Ishikawa (cell line): ENCODE results near the gene FGD5.

Experiments used
- EP300 ChIP-seq: IDR thresholded peaks from 2 replicates; pipeline ENCODE4 v1.6.1; 2012; ENCODE audit warnings: borderline replicate concordance
- FOXM1 ChIP-seq: IDR thresholded peaks from 2 replicates; pipeline ENCODE4 v1.6.1; 2012; ENCODE audit warnings: low read depth, borderline replicate concordance
- RAD21 ChIP-seq: IDR thresholded peaks from 2 replicates; pipeline ENCODE4 v1.6.1; 2012; ENCODE audit warnings: low read depth
- TAF1 ChIP-seq: IDR thresholded peaks from 2 replicates; pipeline ENCODE4 v1.6.1; 2012; ENCODE audit warnings: low read depth, mild to moderate bottlenecking
- TEAD4 ChIP-seq: IDR thresholded peaks from 2 replicates; pipeline ENCODE4 v1.6.1; 2012
- ZBTB7A ChIP-seq: IDR thresholded peaks from 2 replicates; pipeline ENCODE4 v1.6.1; 2012; ENCODE audit warnings: low read depth
- TF ChIP-seq, protein P1 (sequence below): IDR thresholded peaks from 2 replicates; pipeline ENCODE4 v1.6.1; 2012
- TF ChIP-seq, protein P2 (sequence below): IDR thresholded peaks from 2 replicates; pipeline ENCODE4 v1.6.1; 2012; ENCODE audit warnings: low read depth, mild to moderate bottlenecking

DNA sequence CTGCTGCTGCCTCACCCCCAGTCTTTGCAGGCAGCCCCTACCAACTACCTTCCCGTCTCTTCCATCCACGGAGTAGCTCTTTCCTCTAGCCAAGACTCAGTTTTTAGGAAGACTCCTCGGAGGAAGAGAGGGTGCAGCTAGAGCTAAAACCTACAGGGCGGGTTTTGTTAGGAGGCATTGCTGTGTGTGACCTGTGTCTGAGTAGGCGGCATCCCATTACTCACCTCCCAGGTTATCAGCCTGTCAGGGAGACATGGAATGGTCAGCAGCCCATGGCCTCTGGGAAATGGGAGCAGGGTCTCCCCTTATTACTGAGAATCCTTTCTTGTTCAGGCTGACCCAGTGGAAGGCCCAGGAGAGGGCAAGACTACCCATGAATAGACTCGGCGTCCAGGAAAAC is 43.8 kb upstream of the FGD5 start:
- TF ChIP-seq, protein P1, sequence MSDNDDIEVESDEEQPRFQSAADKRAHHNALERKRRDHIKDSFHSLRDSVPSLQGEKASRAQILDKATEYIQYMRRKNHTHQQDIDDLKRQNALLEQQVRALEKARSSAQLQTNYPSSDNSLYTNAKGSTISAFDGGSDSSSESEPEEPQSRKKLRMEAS, result no peak
- no peak for TF ChIP-seq TAF1
- TF ChIP-seq, protein P2, sequence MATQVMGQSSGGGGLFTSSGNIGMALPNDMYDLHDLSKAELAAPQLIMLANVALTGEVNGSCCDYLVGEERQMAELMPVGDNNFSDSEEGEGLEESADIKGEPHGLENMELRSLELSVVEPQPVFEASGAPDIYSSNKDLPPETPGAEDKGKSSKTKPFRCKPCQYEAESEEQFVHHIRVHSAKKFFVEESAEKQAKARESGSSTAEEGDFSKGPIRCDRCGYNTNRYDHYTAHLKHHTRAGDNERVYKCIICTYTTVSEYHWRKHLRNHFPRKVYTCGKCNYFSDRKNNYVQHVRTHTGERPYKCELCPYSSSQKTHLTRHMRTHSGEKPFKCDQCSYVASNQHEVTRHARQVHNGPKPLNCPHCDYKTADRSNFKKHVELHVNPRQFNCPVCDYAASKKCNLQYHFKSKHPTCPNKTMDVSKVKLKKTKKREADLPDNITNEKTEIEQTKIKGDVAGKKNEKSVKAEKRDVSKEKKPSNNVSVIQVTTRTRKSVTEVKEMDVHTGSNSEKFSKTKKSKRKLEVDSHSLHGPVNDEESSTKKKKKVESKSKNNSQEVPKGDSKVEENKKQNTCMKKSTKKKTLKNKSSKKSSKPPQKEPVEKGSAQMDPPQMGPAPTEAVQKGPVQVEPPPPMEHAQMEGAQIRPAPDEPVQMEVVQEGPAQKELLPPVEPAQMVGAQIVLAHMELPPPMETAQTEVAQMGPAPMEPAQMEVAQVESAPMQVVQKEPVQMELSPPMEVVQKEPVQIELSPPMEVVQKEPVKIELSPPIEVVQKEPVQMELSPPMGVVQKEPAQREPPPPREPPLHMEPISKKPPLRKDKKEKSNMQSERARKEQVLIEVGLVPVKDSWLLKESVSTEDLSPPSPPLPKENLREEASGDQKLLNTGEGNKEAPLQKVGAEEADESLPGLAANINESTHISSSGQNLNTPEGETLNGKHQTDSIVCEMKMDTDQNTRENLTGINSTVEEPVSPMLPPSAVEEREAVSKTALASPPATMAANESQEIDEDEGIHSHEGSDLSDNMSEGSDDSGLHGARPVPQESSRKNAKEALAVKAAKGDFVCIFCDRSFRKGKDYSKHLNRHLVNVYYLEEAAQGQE, result no peak
- no peak for TF ChIP-seq FOXM1
- TF ChIP-seq TEAD4, result no peak
- TF ChIP-seq ZBTB7A, result no peak
- no peak for TF ChIP-seq RAD21
- no peak for TF ChIP-seq EP300
